ENCODE measurements around the gene CCSER1. TPM values are rescaled to one million over a fixed set of nuclear protein-coding genes. Genes with fewer than 3 reads are reported as not detected.

CCSER1 gene
- total RNA-seq, 1 donor from 2014 or later, result not detected

DNA sequence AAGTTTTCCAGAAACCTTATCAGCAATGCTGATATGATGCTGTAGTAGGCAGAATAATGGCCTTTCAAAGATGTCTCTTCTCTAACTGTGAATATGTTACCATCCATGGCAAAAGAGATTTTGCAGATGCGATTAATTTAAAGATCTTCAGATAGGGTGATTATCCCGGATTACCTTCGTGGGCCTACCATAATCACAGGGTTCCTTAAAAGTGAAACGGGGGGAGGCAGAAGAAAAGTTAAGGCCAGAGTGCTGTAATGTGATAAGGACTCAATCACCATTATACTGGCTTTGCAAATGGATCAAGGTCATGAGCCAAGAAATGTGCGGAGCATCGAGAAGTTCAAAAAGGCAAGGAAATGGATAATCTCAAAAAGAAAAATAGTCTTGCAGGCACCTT is 459.6 kb downstream of the CCSER1 start:
- Mint-ChIP-seq H3K4me1 (ENCODE audit: low read depth) (no peaks in the 10 kb centered on the region), H3K27me3 (ENCODE audit: low read depth) (no peaks in the 10 kb centered on the region), H3K36me3 (ENCODE audit: low read depth) (no peaks in the 10 kb centered on the region), H3K9me3 (ENCODE audit: low read depth) (peaks cover 9% of the 10 kb centered on the region), H3K4me3 (ENCODE audit: unreplicated experiment) (no peak overlapping the region), H3K27ac (ENCODE audit: unreplicated experiment) (no peak overlapping the region)
- TF ChIP-seq, protein P1, sequence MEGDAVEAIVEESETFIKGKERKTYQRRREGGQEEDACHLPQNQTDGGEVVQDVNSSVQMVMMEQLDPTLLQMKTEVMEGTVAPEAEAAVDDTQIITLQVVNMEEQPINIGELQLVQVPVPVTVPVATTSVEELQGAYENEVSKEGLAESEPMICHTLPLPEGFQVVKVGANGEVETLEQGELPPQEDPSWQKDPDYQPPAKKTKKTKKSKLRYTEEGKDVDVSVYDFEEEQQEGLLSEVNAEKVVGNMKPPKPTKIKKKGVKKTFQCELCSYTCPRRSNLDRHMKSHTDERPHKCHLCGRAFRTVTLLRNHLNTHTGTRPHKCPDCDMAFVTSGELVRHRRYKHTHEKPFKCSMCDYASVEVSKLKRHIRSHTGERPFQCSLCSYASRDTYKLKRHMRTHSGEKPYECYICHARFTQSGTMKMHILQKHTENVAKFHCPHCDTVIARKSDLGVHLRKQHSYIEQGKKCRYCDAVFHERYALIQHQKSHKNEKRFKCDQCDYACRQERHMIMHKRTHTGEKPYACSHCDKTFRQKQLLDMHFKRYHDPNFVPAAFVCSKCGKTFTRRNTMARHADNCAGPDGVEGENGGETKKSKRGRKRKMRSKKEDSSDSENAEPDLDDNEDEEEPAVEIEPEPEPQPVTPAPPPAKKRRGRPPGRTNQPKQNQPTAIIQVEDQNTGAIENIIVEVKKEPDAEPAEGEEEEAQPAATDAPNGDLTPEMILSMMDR (IDR thresholded peaks at IDR 0.05), result no peak
- DNase-seq (ENCODE audit: low spot score), result no peak

DNA sequence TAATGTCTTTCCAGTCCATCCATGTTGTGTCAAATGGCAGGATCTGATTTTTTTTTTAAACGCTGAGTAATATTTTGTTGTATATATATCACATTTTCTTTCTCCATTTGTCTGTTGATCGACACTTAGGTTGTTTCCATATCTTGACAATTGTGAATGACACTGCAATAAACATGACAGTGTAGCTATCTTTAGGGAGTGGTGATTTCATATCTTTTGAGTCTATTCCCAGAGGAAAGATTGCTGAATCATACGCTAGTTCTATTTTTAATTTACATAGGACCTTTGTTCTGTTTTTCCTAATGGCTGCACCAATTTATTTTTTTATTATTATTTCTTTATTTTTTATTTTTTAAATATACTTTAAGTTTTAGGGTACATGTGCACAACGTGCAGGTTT is 470.7 kb downstream of the CCSER1 start:
- no peak overlapping the region for H3K27ac Mint-ChIP-seq (ENCODE audit: unreplicated experiment)

DNA sequence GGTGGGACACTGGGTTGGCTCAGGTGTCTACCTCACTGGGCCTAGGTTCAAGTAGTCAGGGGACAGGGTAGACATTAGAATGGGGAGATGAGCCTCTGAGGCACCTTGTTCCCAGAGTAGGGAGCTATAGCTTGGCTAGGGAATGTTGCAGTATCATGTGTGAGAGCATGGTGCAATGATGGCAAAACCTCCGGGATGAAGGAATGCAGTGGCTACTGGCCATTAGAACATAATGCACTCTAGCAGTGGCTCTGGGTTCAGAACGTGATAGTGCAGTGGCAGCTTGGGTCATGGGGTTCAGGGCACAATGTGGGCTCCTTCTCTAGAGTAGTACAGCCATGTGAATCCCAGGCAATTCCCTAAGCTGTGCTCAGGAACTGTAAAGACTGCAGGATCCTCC is 471.5 kb downstream of the CCSER1 start:
- DNase-seq (ENCODE audit: low spot score), result no peak
- Mint-ChIP-seq H3K36me3 (ENCODE audit: low read depth) (no peaks in the 10 kb centered on the region), H3K27ac (ENCODE audit: unreplicated experiment) (no peak overlapping the region), H3K9me3 (ENCODE audit: low read depth) (peaks cover 2% of the 10 kb centered on the region), H3K4me3 (ENCODE audit: unreplicated experiment) (no peak overlapping the region), H3K4me1 (ENCODE audit: low read depth) (no peaks in the 10 kb centered on the region), H3K27me3 (ENCODE audit: low read depth) (no peaks in the 10 kb centered on the region)
- TF ChIP-seq, protein P1 (IDR thresholded peaks at IDR 0.05), result no peak

More for the DNA sequence above, 470.7 kb downstream of the CCSER1 start:
- Mint-ChIP-seq H3K36me3 (ENCODE audit: low read depth) (no peaks in the 10 kb centered on the region), H3K9me3 (ENCODE audit: low read depth) (no peaks in the 10 kb centered on the region), H3K27me3 (ENCODE audit: low read depth) (no peaks in the 10 kb centered on the region), H3K4me3 (ENCODE audit: unreplicated experiment) (no peak overlapping the region), H3K4me1 (ENCODE audit: low read depth) (no peaks in the 10 kb centered on the region)
- DNase-seq (ENCODE audit: low spot score), result no peak
- TF ChIP-seq, protein P1 (IDR thresholded peaks at IDR 0.05), result no peak

DNA sequence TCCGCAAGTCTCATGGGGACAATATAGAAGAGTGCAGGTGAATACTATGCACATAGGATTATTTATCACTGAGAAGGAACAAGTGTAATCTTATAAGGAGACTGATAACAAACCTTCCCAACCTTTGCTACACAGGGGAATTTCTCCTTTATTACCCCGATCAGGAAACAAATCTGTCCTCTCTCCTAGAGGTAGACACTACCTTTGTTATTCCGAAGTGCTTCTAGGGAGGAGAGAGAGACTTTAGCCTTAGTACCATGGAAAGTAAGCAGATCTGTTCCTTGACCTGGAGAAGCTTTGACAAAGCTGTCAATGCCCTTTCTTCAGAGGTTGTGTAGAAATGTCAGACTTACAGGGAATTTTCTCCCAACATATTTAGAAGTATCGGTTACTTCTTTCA is 475.5 kb downstream of the CCSER1 start:
- Mint-ChIP-seq H3K36me3 (ENCODE audit: low read depth) (no peaks in the 10 kb centered on the region), H3K4me3 (ENCODE audit: unreplicated experiment) (no peak overlapping the region), H3K27me3 (ENCODE audit: low read depth) (no peaks in the 10 kb centered on the region), H3K4me1 (ENCODE audit: low read depth) (no peaks in the 10 kb centered on the region), H3K9me3 (ENCODE audit: low read depth) (peaks cover 2% of the 10 kb centered on the region), H3K27ac (ENCODE audit: unreplicated experiment) (no peak overlapping the region)
- DNase-seq (ENCODE audit: low spot score), result no peak
- TF ChIP-seq, protein P1 (IDR thresholded peaks at IDR 0.05), result no peak

DNA sequence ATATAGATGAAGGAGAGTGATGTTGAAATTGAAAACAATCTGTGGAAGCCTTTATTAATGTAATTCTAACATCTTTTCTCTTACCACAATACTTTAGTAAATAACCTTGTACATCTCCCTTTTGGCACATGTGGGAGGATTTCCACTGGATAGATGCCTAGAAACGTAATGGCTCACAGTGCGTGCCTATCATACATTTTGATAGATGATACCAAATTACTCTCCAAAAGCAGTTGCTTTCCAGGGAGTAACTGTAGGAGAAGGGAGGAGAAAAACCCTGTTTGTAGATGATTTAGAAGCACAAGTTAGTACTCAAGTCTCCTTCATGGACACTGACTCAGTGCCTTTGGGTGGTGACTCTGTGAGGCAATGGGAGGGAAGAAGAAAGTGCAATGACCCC is 476.3 kb downstream of the CCSER1 start:
- TF ChIP-seq, protein P1 (IDR thresholded peaks at IDR 0.05), result no peak
- no peaks in the 10 kb centered on the region for H3K36me3 Mint-ChIP-seq (ENCODE audit: low read depth)
- H3K27ac Mint-ChIP-seq (ENCODE audit: unreplicated experiment), result no peak overlapping the region
- no peaks in the 10 kb centered on the region for H3K27me3 Mint-ChIP-seq (ENCODE audit: low read depth)
- H3K9me3 Mint-ChIP-seq (ENCODE audit: low read depth), result peaks cover 2% of the 10 kb centered on the region
- H3K4me3 Mint-ChIP-seq (ENCODE audit: unreplicated experiment), result no peak overlapping the region
- no peaks in the 10 kb centered on the region for H3K4me1 Mint-ChIP-seq (ENCODE audit: low read depth)
- DNase-seq (ENCODE audit: low spot score), result no peak
